ACHN (cell line): ENCODE data around the gene HLTF.
"Not testable (repeated sequence)": the region's sequence is repeated elsewhere in the genome, so short reads cannot be mapped to it uniquely, and the experiment has no call there.

Experiments used
- DNase-seq: peaks from one replicate; pipeline ENCODE4 v3.0.0-alpha.2; 2015
- in situ Hi-C: cut with HindIII; loops from 2 replicates; pipeline ENCODE4 v1.10.0; 2017; ENCODE audit warnings: low sequenced_read_pairs, low pct_ligation_motif_present, low pct_unique_long_range_greater_than_20kb

Gene HLTF

DNA sequence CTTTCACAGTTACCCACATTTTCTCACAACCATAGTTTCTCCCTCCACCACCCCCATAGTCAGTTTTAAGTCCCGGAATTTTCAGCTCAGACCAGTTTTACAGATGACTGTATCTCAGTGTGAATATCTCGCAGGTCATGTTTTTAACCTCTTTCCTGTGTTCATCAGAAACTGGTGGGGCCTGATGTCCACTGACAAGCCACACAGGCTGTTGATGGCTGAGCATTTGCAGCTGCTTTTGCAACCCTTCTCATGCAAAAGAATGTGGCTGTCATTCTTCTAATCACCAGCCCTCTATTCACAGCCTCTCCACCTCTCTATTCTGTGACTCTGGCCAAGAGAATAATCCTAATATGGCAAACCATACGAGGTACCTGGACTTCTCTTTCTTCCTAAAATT lies 86.5 kb downstream of the HLTF start:
- in situ Hi-C loops, result no loop called here
- no peak for DNase-seq

DNA sequence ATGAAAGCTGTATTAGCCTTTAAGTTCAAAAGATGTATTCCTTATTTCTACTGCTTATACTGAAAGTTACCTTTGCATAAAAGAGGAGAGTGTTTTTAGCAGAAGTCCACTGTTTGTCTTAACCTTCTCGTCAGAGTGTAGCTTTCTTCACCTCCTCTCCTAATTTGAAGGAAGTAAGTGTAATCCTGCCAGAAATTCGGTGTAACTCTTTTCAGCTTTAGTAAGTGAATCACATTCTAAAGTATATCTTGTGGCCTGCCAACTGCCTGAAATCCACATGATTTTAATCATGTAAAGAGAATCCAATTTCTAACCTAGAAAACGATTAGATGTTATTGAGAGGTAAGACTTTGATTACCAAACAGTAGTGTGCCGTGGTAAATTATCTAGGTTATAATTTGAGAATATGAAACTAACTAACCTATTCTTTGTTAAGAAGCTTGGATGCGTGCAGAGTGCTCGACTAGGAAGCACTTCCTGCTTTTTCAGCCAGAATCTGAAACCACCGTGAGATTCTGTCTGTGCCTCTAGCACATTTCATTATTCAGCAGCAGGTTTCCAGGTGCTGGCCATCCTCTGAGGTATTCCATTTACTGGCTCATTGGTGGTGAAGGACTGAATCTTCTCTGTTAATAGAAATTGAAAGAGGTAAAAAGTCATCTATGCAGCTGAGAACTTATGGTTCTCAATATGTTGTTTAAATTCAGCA lies 87.5 kb downstream of the HLTF start:
- DNase-seq, result no peak
- in situ Hi-C loops, result no loop called here

DNA sequence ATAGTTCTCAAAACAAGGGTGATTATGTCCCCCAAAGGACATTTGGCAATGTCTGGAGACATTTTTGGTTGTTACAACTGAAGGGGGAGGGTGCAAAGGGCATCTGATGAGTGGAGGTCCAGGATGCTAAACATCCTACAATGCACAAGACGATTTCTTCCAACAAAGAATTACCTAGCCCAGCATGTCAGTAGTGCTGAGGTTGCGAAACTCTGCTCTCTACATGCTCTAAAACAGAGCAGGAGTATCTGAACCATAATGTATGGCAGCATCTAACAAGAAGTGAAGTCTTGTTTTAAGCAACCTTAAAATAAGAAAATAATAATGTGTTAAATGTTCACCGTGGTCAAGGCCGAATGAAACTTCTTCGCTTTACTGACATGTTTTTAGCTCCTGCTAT lies 88.0 kb downstream of the HLTF start:
- DNase-seq, result no peak
- in situ Hi-C loops, result no loop called here

DNA sequence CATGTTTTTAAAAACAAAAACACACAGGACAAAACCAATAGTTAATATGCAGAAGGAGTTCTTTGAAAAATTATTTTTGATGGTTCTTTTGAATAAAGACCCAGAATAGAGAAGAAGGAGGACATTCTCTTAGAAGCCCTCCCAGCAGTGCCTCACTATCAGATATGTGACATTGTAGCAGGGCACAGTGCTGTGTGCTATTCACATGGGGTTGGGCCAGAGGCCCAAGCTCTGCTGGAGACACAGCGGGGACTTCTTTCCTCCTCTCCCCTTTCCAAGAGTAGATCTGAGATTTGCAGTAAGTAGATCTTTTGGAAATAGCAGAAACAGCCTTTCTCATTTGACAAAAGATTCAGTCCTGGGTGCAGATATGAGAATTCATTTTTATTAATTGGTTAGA lies 88.7 kb downstream of the HLTF start:
- in situ Hi-C loops, result no loop called here
- no peak for DNase-seq

DNA sequence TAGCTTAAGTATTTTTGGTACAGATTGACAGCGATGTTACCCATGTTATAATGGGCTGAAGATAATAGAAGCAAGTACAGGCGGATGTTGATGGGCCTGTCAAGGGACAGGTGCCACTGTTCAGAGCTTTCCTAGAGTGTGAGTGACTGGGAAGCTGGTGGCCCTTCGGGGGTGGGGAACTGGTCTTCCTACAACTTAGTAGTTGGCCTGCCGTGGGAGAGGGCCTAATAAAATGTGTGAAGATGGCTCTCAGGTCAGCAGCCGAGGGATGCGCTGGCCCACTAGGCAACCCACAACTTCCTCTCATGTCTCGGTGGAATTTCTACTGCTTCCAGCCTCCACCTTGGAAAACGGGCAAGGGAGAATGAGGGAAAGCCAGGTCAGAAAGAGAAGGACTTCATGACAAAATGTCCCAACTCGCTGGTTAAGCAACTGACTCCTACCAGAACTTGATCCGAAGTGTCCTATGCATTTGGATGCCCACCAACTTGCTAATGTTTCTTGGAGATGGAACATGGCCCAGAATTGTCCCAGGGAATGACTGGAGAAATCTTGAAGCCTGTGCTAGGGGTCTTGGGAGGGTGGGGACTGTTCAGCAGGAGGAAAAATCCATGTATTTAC lies 93.6 kb downstream of the HLTF start:
- in situ Hi-C loops, result no loop called here
- DNase-seq, result no peak

DNA sequence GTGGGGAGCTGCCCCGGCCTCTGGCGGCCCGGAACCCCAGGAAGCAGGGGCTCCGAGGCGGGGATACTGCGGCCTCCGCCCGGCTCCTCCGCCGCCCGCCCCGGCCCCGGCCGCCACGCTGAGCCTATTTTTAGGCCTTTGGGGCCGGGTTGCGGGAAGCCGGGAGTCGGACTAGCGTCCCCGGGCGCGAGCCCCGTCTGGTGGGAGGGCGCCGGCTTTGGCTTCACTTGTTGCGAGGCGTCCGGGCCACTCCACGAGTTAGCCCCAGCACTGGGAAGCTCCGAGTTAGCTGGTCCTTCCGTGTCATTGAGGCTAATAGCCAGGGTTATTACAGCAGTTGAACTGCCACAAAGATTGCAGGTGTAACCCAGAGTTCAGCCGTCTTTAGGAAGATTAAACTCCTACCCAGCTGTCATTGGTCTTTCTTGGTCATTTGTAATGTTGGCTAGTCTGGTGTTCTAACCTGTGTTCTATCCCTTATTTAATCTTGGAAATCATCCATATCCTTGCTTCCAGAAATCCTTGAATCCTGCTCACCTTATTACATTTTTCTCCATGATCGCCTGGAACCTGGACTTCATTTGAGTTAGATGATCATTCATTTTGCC lies 94.2 kb downstream of the HLTF start:
- in situ Hi-C loops, result no loop called here
- peak; percentile 42 for DNase-seq

DNA sequence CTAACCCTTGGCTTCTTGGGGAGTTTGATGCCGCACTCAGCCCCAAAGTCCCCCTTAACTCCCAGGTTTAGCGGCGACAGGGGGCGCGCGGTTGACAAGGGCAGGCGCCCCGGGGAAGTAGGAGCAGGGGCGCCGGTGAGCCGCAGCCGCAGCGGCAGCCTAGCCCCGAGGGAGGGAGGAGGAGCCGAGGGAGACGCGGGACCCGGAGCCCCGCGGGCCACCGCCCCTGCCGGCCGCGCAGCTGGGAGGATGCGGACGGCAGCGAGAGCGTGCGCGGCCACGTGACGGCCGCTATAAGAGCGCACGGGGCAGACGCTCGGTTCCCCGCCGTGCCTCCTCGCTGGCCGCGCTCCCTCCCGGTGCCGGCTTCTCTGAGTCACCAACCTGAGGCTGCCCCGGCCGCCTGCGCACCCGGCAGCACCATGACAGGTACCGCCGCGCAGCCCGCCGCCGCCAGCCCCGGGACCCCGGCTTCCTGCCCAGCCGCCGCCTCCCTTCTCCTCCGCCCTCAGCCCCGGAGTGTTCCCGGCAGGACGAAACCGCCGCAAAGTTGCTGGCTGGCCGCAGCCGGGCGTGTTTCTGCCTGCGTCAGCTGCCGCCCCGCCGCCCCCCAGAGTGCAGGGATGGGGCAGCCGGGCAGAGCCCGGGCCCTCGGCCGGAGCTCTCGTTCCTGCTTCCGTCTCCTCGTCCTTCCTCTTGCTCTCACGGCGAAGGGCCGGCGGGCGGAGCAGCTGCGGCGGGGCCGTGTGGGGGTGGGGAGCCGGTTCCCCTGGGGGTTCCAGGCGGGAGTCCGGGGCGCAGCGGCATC lies 94.9 kb downstream of the HLTF start, which contains the start of gene GYG1:
Gene GYG1, plus strand, starts transcription at position 322 of the 808 bp plus-strand sequence. Its CDS starts 101 bp downstream, at position 423.
- DNase-seq, result peak; percentile 81
- in situ Hi-C loops, result no loop called here

DNA sequence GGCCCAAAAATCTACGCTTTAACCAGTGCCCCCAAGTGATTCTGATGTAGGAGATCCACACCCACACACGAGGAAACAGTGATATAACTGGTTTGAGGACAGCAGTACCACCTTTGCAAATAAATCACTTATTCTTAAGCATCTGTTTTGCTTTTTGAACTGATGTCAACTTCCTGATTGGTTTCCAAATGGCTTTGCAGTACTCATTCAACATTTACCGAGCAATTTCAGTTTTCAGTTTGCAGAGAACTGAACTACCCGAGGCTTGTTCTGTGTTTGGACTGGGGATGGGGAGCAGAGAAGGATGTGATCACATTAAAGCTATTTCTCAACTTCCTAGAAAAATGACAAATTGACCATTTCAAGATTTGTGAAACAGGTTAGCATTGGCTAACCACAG lies 96.1 kb downstream of the HLTF start:
- in situ Hi-C loops, result no loop called here
- DNase-seq, result no peak

DNA sequence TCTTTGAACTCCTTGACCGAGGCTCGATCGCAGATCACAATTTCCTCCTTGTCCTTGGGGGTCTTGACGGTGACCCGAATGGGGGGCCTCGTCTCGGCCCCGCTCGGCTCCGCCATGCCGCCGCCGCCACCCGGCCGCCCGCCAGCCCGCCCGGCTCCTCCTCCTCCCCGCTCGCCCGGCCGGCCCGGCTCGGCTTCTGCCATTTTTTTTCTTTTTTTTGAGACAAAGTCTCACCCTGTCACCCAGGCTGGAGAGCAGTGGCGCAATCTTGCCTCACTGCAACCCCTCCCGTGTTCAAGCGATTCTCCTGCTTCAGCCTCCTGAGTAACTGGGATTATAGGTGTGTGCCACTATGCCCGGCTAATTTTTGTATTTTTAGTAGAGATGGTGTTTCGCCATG lies 98.8 kb downstream of the HLTF start:
- DNase-seq, in situ Hi-C loops: not testable (repeated sequence)

DNA sequence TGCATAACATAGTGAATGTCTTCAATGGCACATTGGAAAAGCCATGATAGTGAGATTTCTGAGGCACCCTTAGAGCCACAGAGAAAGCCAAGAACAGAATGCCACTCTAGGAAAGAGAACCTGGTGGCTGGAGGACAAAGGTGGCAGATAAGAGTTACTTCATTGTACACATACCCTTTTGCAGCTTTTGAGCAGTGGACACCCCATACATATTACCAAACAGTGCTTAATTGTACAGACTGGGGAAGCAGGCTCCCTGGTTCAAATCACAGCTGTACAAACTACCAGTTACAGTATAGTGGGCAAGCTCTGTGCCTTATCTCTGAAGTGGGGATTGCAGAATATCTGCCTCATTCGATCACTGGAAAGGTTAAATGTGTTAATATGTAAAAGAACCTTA lies 105.1 kb downstream of the HLTF start:
- in situ Hi-C loops, result no loop called here
- no peak for DNase-seq
